Astrocyte of the spinal cord (primary cell): ENCODE measurements around the gene AMER3.

Experiments used
- DNase-seq: peaks from one replicate; pipeline ENCODE4 v3.0.0; 2011; ENCODE audit warnings: low read depth, low spot score
- H3K4me3 ChIP-seq: 2 replicates; pipeline ENCODE4 v1.5.1; 2011; ENCODE audit warnings: low read depth, mild to moderate bottlenecking, low read length, moderate library complexity
- CTCF ChIP-seq: IDR thresholded peaks from 2 replicates; pipeline ENCODE4 v1.5.1; 2012; ENCODE audit warnings: low read depth, mild to moderate bottlenecking, low read length, inconsistent platforms
- in situ Hi-C: cut with HindIII; loops from 2 replicates; pipeline ENCODE4 v1.10.0; 2017; ENCODE audit warnings: low sequenced_read_pairs

The AMER3 gene

DNA sequence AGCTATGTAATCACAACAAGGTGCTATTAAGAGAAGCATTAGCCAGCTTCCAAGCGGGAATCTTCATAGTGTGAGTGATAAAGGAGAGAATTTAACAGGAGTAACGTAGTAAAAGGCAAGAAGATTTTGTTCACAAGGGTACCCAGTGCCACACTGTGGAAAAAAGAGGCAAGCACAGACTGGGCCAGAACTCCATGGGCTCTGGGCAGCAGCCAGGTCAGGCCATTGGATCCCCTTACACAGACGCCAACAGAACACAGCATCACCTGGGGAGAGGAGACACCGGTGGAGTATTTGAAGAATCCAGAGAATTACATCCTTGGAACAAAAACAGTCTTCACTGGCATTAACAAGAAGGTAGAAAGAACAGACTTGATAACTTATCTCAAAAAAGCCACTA, 21.2 kb downstream of the AMER3 start:
- H3K4me3 ChIP-seq = no peak overlapping the region
- DNase-seq = no peak
- TF ChIP-seq CTCF = no peak
- in situ Hi-C loops = no loop called here

DNA sequence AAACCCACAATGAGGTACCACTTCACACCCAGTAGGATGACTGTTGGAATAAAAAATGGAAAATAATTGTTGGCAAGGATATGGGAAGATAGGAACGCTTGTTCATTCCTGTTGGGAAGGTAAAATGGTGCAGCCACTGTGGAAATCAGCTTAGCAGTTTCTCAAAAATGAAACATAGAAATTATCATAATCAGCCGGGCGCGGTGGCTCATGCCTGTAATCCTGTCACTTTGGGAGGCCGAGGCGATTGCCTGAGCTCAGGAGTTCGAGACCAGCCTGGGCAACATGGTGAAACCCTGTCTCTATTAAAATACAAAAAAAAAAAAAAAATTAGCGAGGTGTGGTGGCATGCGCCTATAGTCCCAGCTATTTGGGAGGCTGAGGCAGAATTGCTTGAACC, 23.4 kb downstream of the AMER3 start:
- H3K4me3 ChIP-seq = no peak overlapping the region
- TF ChIP-seq CTCF = no peak
- in situ Hi-C loops = no loop called here

DNA sequence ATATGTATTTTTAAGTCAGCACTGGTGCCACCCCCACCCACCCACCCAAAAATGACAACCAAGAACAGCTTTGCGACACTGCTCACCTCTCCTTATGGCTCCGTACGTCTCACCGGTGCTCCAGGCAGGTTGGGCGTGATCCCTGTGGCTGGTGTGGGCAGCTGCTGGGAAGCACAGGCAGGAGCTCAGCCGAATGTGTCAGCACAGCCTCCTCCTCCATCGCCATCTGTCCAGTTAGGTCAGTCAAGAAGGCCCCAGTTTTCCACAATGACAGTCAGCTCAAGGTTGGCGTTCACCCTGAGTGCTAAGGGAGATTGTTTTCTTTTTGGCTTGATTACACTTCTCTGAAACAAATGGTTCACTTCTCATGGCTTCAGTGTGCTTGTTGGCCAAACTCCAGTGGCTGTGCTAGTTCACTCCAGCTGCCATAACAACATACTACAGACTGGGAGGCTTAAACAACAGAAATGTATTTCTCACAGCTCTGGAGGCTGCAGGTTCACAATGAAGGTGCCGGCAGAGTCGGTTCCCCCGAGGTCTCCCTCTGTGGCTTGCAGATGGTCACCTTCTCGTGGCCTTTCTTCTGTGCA, 30.2 kb downstream of the AMER3 start:
- DNase-seq = no peak
- in situ Hi-C loops = no loop called here
- H3K4me3 ChIP-seq = no peak overlapping the region
- no peak for TF ChIP-seq CTCF

More for the DNA sequence above, 23.4 kb downstream of the AMER3 start:
- DNase-seq = no peak

DNA sequence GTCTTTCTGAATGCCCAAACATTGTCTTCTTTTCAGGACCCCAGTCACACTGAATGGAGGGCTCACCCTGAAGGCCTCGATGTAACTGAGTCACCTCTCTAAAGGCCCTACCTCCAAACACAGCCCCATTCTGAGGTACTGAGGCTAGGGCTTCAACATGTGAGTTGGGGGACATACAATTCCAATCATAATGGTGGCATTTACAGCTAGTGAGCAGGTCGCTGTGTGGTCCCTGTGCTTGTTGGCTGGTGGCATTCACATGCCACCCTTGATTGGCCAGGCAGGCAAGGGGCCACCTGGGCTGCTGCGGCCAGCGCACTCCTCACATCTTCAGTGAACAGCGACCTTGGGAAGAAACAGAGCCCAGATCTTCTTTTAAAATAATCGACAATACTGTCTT, 30.7 kb downstream of the AMER3 start:
- H3K4me3 ChIP-seq = no peak overlapping the region
- in situ Hi-C loops = no loop called here
- no peak for DNase-seq
- no peak for TF ChIP-seq CTCF

GRCh38 chr2:130787841-130788240, 32.5 kb downstream of the AMER3 start:
- TF ChIP-seq CTCF = no peak
- in situ Hi-C loops = no loop called here
- no peak for DNase-seq
- no peak overlapping the region for H3K4me3 ChIP-seq

DNA sequence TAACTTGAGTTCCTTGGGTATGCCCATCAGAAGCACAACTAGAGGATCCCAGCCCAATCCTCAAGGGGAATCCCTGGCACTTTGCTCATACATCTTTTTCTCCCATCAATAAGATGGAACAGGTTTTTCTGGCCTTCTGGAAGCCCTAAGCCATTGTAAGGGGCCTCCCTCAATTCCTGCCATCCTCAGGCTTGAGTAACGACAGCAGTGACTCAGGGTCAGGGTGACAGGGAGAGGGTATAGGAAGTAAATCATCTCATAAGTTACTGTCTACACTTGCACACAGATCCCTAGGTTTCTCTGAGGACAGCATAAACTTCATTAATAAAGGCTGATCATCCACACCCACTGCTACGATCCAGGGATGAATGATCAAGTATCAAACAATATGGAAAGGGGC, 35.0 kb downstream of the AMER3 start:
- in situ Hi-C loops = no loop called here

More for the DNA sequence above, 35.0 kb downstream of the AMER3 start:
- no peak overlapping the region for H3K4me3 ChIP-seq
- no peak for DNase-seq
- TF ChIP-seq CTCF = no peak
